ENCODE results near the gene IGFBP2. TPM values are rescaled to one million over a fixed set of nuclear protein-coding genes. Genes with fewer than 3 reads are reported as not detected.

The IGFBP2 gene
- total RNA-seq, 2 experiments from 2014 or later, result 123 to 124 TPM

- no peak overlapping the region for H3K4me3 Mint-ChIP-seq
- peaks cover 31% of the 10 kb centered on the region for H3K36me3 Mint-ChIP-seq (ENCODE audit: low read depth)
- H3K9me3 Mint-ChIP-seq, result peaks cover 3% of the 10 kb centered on the region
- ATAC-seq (no peak), DNase-seq (no peak)
- POLR2A ChIA-PET, result no interaction called here
- intact Hi-C loops (cut with micrococcal nuclease), result no loop called here
- CTCF ChIA-PET, result no interaction called here
- no peaks in the 10 kb centered on the region for H3K27me3 Mint-ChIP-seq
- H3K4me1 Mint-ChIP-seq (ENCODE audit: low read depth), result peaks cover 9% of the 10 kb centered on the region
- no peak for TF ChIP-seq CTCF (IDR thresholded peaks at IDR 0.05)
- no peak overlapping the region for H3K27ac Mint-ChIP-seq
These were observed 12.4 kb downstream of the IGFBP2 start for GRCh38 chr2:216645636-216645950.

GRCh38 chr2:216646116-216646515 lies 12.9 kb downstream of the IGFBP2 start:
- Mint-ChIP-seq H3K4me1 (ENCODE audit: low read depth) (peaks cover 13% of the 10 kb centered on the region), H3K4me3 (no peak overlapping the region), H3K9me3 (peaks cover 3% of the 10 kb centered on the region), H3K36me3 (ENCODE audit: low read depth) (peaks cover 32% of the 10 kb centered on the region), H3K27me3 (no peaks in the 10 kb centered on the region), H3K27ac (no peak overlapping the region)
- DNase-seq, result no peak
- ChIA-PET POLR2A (no interaction called here), CTCF (interaction anchor here (0.9 to 1.4 kb wide), 3 partner anchors 21 to 128 kb away, joined by 3 to 5 read pairs (median 3); no protein-coding TSS in a partner anchor)
- intact Hi-C loops (cut with micrococcal nuclease), result no loop called here
- no peak for ATAC-seq
- no peak for TF ChIP-seq CTCF (IDR thresholded peaks at IDR 0.05)

GRCh38 chr2:216648105-216648504 lies 14.9 kb downstream of the IGFBP2 start:
- DNase-seq (no peak), ATAC-seq (no peak)
- POLR2A ChIA-PET, result no interaction called here
- CTCF ChIA-PET, result no interaction called here
- H3K9me3 Mint-ChIP-seq, result peaks cover 3% of the 10 kb centered on the region
- no peak overlapping the region for H3K27ac Mint-ChIP-seq
- peaks cover 36% of the 10 kb centered on the region for H3K36me3 Mint-ChIP-seq (ENCODE audit: low read depth)
- H3K4me3 Mint-ChIP-seq, result no peak overlapping the region
- intact Hi-C loops (cut with micrococcal nuclease), result no loop called here
- peaks cover 7% of the 10 kb centered on the region for H3K27me3 Mint-ChIP-seq
- peaks cover 20% of the 10 kb centered on the region for H3K4me1 Mint-ChIP-seq (ENCODE audit: low read depth)
- TF ChIP-seq CTCF (IDR thresholded peaks at IDR 0.05), result no peak

GRCh38 chr2:216649574-216649973 lies 16.4 kb downstream of the IGFBP2 start:
- ChIA-PET POLR2A (interaction anchor here (1.1 kb wide), 1 partner anchor 145 kb away, joined by 3 read pairs; no protein-coding TSS in a partner anchor), CTCF (interaction anchor here (1.2 to 5.6 kb wide), 2 partner anchors 17 to 131 kb away, joined by 5 to 35 read pairs; no protein-coding TSS in a partner anchor)
- Mint-ChIP-seq H3K4me1 (ENCODE audit: low read depth) (peaks cover 22% of the 10 kb centered on the region), H3K4me3 (no peak overlapping the region), H3K36me3 (ENCODE audit: low read depth) (peaks cover 28% of the 10 kb centered on the region), H3K9me3 (peaks cover 3% of the 10 kb centered on the region), H3K27me3 (peaks cover 7% of the 10 kb centered on the region), H3K27ac (no peak overlapping the region)
- intact Hi-C loops (cut with micrococcal nuclease), result no loop called here
- DNase-seq, result no peak
- TF ChIP-seq CTCF (IDR thresholded peaks at IDR 0.05), result no peak
- no peak for ATAC-seq

GRCh38 chr2:216650626-216651257 lies 17.5 kb downstream of the IGFBP2 start:
- intact Hi-C loops (cut with micrococcal nuclease), result no loop called here
- Mint-ChIP-seq H3K4me3 (no peak overlapping the region), H3K27me3 (peaks cover 7% of the 10 kb centered on the region), H3K36me3 (ENCODE audit: low read depth) (peaks cover 21% of the 10 kb centered on the region), H3K27ac (no peak overlapping the region), H3K4me1 (ENCODE audit: low read depth) (peaks cover 21% of the 10 kb centered on the region), H3K9me3 (peaks cover 3% of the 10 kb centered on the region)
- ATAC-seq (no peak), DNase-seq (no peak)
- POLR2A ChIA-PET, result interaction anchor here (0.7 to 1.5 kb wide), 5 partner anchors 11 to 146 kb away, joined by 3 to 4 read pairs (median 3); no protein-coding TSS in a partner anchor
- CTCF ChIA-PET, result interaction anchor here (0.8 to 5.6 kb wide), 5 partner anchors 11 to 132 kb away, joined by 3 to 35 read pairs (median 4); no protein-coding TSS in a partner anchor
- no peak for TF ChIP-seq CTCF (IDR thresholded peaks at IDR 0.05)
